Endothelial cell of umbilical vein (primary cell): ENCODE results near the gene EFCAB8. TPM values are rescaled to one million over a fixed set of nuclear protein-coding genes. Genes with fewer than 3 reads are reported as not detected.

Experiments used
- BruUV-seq: library from RNA; stranded (reverse); fragments of 400-500 nt; replicated peaks from 2 replicates; lab custom pipeline; 2021; lab: Mats Ljungman, UMichigan
- CTCF ChIA-PET: fragments of 300-600, 350-600 bp; sonication (Branson Sonifier 250); formaldehyde crosslinking; loops from one replicate; lab custom pipeline; 2021; ENCODE audit warnings: antibody characterized with exemption, inconsistent platforms; lab: Charles Lee
- POLR2A ChIA-PET: fragments of 300-600, 350-600 bp; sonication (Branson Sonifier 250); formaldehyde crosslinking; loops from one replicate; lab custom pipeline; 2021; ENCODE audit warnings: antibody characterized with exemption, inconsistent platforms; lab: Charles Lee
- DNase-seq: peaks from one replicate; pipeline ENCODE4 v3.0.0-alpha.2; 2011; ENCODE audit warnings: low read depth, low spot score
- FAIRE-seq: peaks from 2 replicates; lab custom pipeline; 2011; peaks lifted over from hg19 to GRCh38; lab: Jason Lieb, UNC
- H2AFZ ChIP-seq: 2 replicates; pipeline ENCODE4 v1.6.0; 2012; ENCODE audit warnings: low read depth, low read length, control low read depth, inconsistent platforms
- H3K27ac ChIP-seq: 2 replicates; pipeline ENCODE4 v1.5.1; 2011; ENCODE audit warnings: low read depth, mild to moderate bottlenecking, control low read depth, low read length, moderate library complexity; ENCODE audit not compliant: insufficient read depth
- H3K27me3 ChIP-seq, 2 experiments: 2 replicates each; pipeline versions ENCODE4 v1.6.0 to v1.6.1; 2011; ENCODE audit warnings: low read length in 2 of 2, mixed read lengths in 1 of 2; ENCODE audit not compliant: control insufficient read depth in 2 of 2, insufficient read depth in 2 of 2
- H3K36me3 ChIP-seq, 2 experiments: 2 replicates in 1 of 2; 3 replicates in 1 of 2; pipeline ENCODE4 v1.5.1; 2011; ENCODE audit warnings: low read length in 2 of 2, mild to moderate bottlenecking in 1 of 2, moderate library complexity in 1 of 2; ENCODE audit not compliant: control insufficient read depth in 2 of 2, insufficient read depth in 2 of 2; ENCODE audit errors: extremely low read depth in 1 of 2
- H3K4me1 ChIP-seq: 3 replicates; pipeline ENCODE4 v1.5.1; 2011; ENCODE audit warnings: mild to moderate bottlenecking, low read length; ENCODE audit not compliant: control insufficient read depth, insufficient read depth; ENCODE audit errors: extremely low read depth
- H3K4me2 ChIP-seq: 2 replicates; pipeline ENCODE4 v1.6.1; 2011; ENCODE audit warnings: low read length, control low read depth, mixed read lengths; ENCODE audit not compliant: insufficient read depth
- H3K4me3 ChIP-seq, 3 experiments: fragments of 200-600 bp in 1 of 3; sonication (generic), shearing (Covaris generic) in 1 of 3; replicated peaks in 1 of 3; 2 replicates each; pipeline ENCODE4 v1.5.1; 2011 to 2016; ENCODE audit warnings: control low read depth in 3 of 3, low read length in 3 of 3, mild to moderate bottlenecking in 2 of 3, inconsistent platforms in 1 of 3, low read depth in 1 of 3, moderate library complexity in 1 of 3; ENCODE audit not compliant: insufficient read depth in 1 of 3
- H3K79me2 ChIP-seq: 2 replicates; pipeline ENCODE4 v1.6.0; 2012; ENCODE audit warnings: low read length, inconsistent platforms; ENCODE audit not compliant: control insufficient read depth, insufficient read depth
- H3K9ac ChIP-seq: replicated peaks from 2 replicates; pipeline ENCODE3; 2011; ENCODE audit warnings: low read length, control low read depth; ENCODE audit not compliant: insufficient read depth; ENCODE audit errors: extremely low read depth
- H3K9me1 ChIP-seq: replicated peaks from 3 replicates; pipeline ENCODE4 v1.6.0; 2011; ENCODE audit warnings: mild to moderate bottlenecking, low read length; ENCODE audit not compliant: control insufficient read depth, insufficient read depth; ENCODE audit errors: extremely low read depth
- H3K9me3 ChIP-seq: replicated peaks from 2 replicates; pipeline ENCODE4 v1.5.1; 2012; ENCODE audit warnings: low read length, inconsistent platforms; ENCODE audit not compliant: control insufficient read depth, insufficient read depth
- H4K20me1 ChIP-seq: replicated peaks from 2 replicates; pipeline ENCODE3; 2011; ENCODE audit warnings: mild to moderate bottlenecking, low read length; ENCODE audit not compliant: control insufficient read depth, insufficient read depth; ENCODE audit errors: extremely low read depth
- EZH2 ChIP-seq: IDR thresholded peaks from 2 replicates; pipeline ENCODE4 v1.6.1; 2012; ENCODE audit warnings: borderline replicate concordance, low read depth, mild to moderate bottlenecking, moderate library complexity, low read length, inconsistent platforms; ENCODE audit not compliant: severe bottlenecking
- FOS ChIP-seq: IDR thresholded peaks from 2 replicates; pipeline ENCODE4 v1.6.1; 2011; ENCODE audit warnings: mild to moderate bottlenecking, low read length, moderate library complexity, borderline replicate concordance; ENCODE audit not compliant: insufficient read depth
- GATA2 ChIP-seq: IDR thresholded peaks from 2 replicates; pipeline ENCODE4 v1.7.0; 2011; ENCODE audit warnings: low read depth, mild to moderate bottlenecking, moderate library complexity, mixed read lengths, low read length; ENCODE audit not compliant: insufficient read length, insufficient read depth
- JUN ChIP-seq: IDR thresholded peaks from 2 replicates; pipeline ENCODE4 v1.6.1; 2011; ENCODE audit warnings: borderline replicate concordance, low read depth; ENCODE audit not compliant: insufficient read length, insufficient read depth
- MYC ChIP-seq: IDR thresholded peaks from one replicate; pipeline ENCODE4 v1.6.1; 2011; ENCODE audit warnings: mild to moderate bottlenecking, low read depth, low read length
- POLR2A ChIP-seq: IDR thresholded peaks from 2 replicates; pipeline ENCODE4 v1.6.1; 2012; ENCODE audit warnings: low read depth, mild to moderate bottlenecking, control low read depth, low read length
- POLR2AphosphoS5 ChIP-seq: IDR thresholded peaks from 2 replicates; pipeline ENCODE4 v1.6.1; 2012; ENCODE audit warnings: low read depth, mild to moderate bottlenecking, control low read depth, low read length, moderate library complexity; ENCODE audit not compliant: insufficient read depth
- dilution Hi-C: fragments of 300-500 bp; cut with MboI; formaldehyde crosslinking; loops from one replicate; pipeline ENCODE4 v1.15.0; 2019; ENCODE audit warnings: low sequenced_read_pairs; ENCODE audit not compliant: extremely low pct_ligation_motif_present
- intact Hi-C: fragments of 100-400 bp; cut with micrococcal nuclease; formaldehyde crosslinking; loops from one replicate; pipeline ENCODE4 v1.10.0; 2022
- polyA plus RNA-seq, 4 experiments: library from polyadenylated mRNA; depleted of rRNA in 3 of 4; stranded (reverse) in 3 of 4; unstranded in 1 of 4; fragments of >200 nt; gene quantifications; 2 replicates each; pipeline versions ENCODE4 v1.2.1 to v1.2.3, GENCODE V29; 2011 to 2012; ENCODE audit warnings: missing spikeins in 1 of 4
- total RNA-seq: library from RNA; stranded (reverse); gene quantifications from 2 replicates; pipeline ENCODE4 v1.2.3, GENCODE V29; 2021
- TF ChIP-seq, protein P1 (sequence below): IDR thresholded peaks from 2 replicates; pipeline ENCODE4 v1.6.1; 2011; ENCODE audit not compliant: insufficient read depth, insufficient read length
- TF ChIP-seq, protein P2 (sequence below), 2 donors: IDR thresholded peaks; 1 replicate in 1 of 2; 2 replicates in 1 of 2; pipeline ENCODE4 v1.5.1; 2011; ENCODE audit warnings: low read length in 2 of 2, mild to moderate bottlenecking in 2 of 2, moderate library complexity in 2 of 2, control low read depth in 1 of 2, inconsistent platforms in 1 of 2, low read depth in 1 of 2; ENCODE audit not compliant: insufficient read depth in 1 of 2; ENCODE audit errors: extremely low read depth in 1 of 2

EFCAB8 gene
- total and polyA plus RNA-seq, 2 donors (not counting 3 experiments of a cell fraction or from before 2014, with no cell fraction given): 0.01 to 0.31 TPM

DNA sequence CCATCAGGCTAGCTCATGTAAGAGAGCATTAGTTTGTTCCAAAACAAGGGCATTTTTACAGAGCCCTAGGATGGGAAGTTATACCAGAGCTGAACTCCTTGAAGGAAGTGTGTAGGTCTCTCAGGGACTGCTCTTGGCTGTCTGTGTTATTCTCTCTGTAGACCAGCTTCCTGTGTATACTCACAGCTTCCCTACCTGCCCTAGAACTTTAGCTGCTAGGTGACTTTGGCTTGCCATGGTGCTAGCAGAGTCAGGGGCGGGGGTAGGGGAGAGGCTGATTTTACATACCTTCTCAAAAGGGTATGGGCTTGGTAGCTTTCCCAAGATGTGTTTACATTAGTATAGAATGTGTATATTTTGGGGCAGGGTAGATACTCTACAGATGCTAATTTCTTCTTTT, 21.6 kb upstream of the EFCAB8 start:
- no peak overlapping the region for H3K4me2 ChIP-seq
- H3K79me2 ChIP-seq: peaks cover 70% of the 10 kb centered on the region
- H3K36me3 ChIP-seq: peaks cover 15 to 23% of the 10 kb centered on the region in 2 experiments
- no peaks in the 10 kb centered on the region for H3K4me1 ChIP-seq
- intact Hi-C loops: no loop called here
- DNase-seq (no peak), FAIRE-seq (no peak)
- H3K9me1 ChIP-seq: no peaks in the 10 kb centered on the region
- H3K27me3 ChIP-seq: no peaks in the 10 kb centered on the region
- no peak overlapping the region for H2AFZ ChIP-seq
- H3K4me3 ChIP-seq: no peak overlapping the region
- POLR2A ChIA-PET: no interaction called here
- dilution Hi-C loops: no loop called here
- TF ChIP-seq GATA2 (no peak), JUN (no peak), POLR2A (no peak), MYC (no peak), EZH2 (no peak), POLR2AphosphoS5 (no peak), FOS (no peak)
- TF ChIP-seq, protein P1, sequence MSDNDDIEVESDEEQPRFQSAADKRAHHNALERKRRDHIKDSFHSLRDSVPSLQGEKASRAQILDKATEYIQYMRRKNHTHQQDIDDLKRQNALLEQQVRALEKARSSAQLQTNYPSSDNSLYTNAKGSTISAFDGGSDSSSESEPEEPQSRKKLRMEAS: no peak
- TF ChIP-seq, protein P2, sequence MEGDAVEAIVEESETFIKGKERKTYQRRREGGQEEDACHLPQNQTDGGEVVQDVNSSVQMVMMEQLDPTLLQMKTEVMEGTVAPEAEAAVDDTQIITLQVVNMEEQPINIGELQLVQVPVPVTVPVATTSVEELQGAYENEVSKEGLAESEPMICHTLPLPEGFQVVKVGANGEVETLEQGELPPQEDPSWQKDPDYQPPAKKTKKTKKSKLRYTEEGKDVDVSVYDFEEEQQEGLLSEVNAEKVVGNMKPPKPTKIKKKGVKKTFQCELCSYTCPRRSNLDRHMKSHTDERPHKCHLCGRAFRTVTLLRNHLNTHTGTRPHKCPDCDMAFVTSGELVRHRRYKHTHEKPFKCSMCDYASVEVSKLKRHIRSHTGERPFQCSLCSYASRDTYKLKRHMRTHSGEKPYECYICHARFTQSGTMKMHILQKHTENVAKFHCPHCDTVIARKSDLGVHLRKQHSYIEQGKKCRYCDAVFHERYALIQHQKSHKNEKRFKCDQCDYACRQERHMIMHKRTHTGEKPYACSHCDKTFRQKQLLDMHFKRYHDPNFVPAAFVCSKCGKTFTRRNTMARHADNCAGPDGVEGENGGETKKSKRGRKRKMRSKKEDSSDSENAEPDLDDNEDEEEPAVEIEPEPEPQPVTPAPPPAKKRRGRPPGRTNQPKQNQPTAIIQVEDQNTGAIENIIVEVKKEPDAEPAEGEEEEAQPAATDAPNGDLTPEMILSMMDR (IDR thresholded peaks at IDR 0.05; ENCODE audit: extremely low read depth in 1 of 2, insufficient read depth in 1 of 2, low read depth in 1 of 2, low read length in 2 of 2): no peak
- no peaks in the 10 kb centered on the region for H3K9me3 ChIP-seq
- H4K20me1 ChIP-seq: peaks cover 6% of the 10 kb centered on the region
- no peak overlapping the region for H3K27ac ChIP-seq
- no peak overlapping the region for H3K9ac ChIP-seq
- no TSS peak for BruUV-seq
- CTCF ChIA-PET: interaction anchor here (1.2 kb wide), 1 partner anchor 9 kb away, joined by 3 read pairs; no protein-coding TSS in a partner anchor
